Chondrocyte (in vitro differentiated cells): Measurements from ENCODE around the gene HCN4. TPM values are rescaled to one million over a fixed set of nuclear protein-coding genes. Genes with fewer than 3 reads are reported as not detected.
"Not testable (repeated sequence)": the region's sequence is repeated elsewhere in the genome, so short reads cannot be mapped to it uniquely, and the experiment has no call there.

Experiments used
- DNase-seq: peaks from one replicate; pipeline ENCODE4 v3.0.0; 2021; ENCODE audit warnings: mixed read lengths, low spot score
- H3K27ac Mint-ChIP-seq: one replicate; pipeline ENCODE4 v1.8.0; 2021; ENCODE audit warnings: mild to moderate bottlenecking, moderate library complexity, mixed read lengths; ENCODE audit not compliant: unreplicated experiment
- H3K27me3 Mint-ChIP-seq: 2 replicates; pipeline ENCODE4 v1.8.0; 2021; ENCODE audit warnings: low read depth, mixed read lengths
- H3K36me3 Mint-ChIP-seq: 2 replicates; pipeline ENCODE4 v1.8.0; 2021; ENCODE audit warnings: low read depth, mixed read lengths
- H3K4me1 Mint-ChIP-seq: 2 replicates; pipeline ENCODE4 v1.8.0; 2021; ENCODE audit warnings: low read depth, mild to moderate bottlenecking, mixed read lengths
- H3K4me3 Mint-ChIP-seq: one replicate; pipeline ENCODE4 v1.8.0; 2021; ENCODE audit warnings: mild to moderate bottlenecking, moderate library complexity, mixed read lengths; ENCODE audit not compliant: unreplicated experiment
- H3K9me3 Mint-ChIP-seq: 2 replicates; pipeline ENCODE4 v1.8.0; 2021; ENCODE audit warnings: low read depth, mixed read lengths
- long read RNA-seq: library from polyadenylated mRNA; stranded (forward); transcript quantifications from one replicate; pipeline ENCODE4 v2.0.0, GENCODE V29; 2021
- total RNA-seq: library from RNA; stranded (reverse); gene quantifications from 3 replicates; pipeline ENCODE4 v1.2.1, GENCODE V29; 2021
- TF ChIP-seq, protein P1 (sequence below): fragments of 200-600 bp; sonication (generic); IDR thresholded peaks from 2 replicates; pipeline ENCODE4 v1.5.0; 2021; ENCODE audit warnings: antibody characterized with exemption, mild to moderate bottlenecking, moderate library complexity

Gene HCN4
- total RNA-seq = 0.05 TPM in 2 of 3 replicates, not detected in the other
- long read RNA-seq = 0 reads

DNA sequence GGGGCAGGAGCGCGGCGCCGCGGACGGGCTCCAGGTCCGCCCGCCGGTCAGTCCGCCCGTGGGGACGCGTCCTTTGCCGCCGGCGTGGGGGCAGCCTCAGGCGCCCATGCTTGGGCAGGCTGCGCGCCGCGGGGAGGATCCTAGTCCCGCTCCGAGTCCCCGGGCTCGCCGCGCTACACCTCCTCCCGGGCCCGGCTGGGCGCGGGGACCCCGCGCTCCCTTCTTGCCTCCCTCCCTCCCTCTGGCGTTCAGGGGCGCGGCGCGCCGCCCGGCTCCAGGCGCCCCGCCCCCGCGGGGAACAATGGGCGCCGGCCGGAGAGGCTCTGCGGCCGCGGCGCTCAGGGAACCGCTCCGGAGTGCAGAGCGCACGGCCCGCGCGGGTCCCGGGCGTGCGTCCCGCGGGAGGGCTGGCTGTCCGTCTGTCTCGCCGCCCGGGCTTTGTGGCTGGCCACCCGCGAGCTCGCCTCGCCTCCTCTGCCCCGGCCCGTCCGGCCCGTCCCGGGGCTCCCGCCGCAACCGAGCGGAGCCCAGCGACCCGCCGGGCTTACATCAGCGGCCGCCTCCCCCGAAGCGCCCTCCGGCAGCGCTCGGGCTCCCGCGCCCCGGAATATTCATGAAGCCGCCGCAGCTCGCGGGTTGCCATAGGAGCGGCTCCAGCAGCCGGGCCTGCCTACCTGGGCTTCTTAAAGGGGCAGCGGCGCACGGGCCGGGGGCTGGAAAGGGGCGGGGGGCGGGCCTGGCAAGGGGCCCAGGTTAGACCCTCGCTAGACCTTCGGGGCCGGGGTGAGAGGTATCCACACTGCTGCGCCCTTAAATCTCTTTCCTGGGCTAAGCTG lies at the start of gene HCN4:
HCN4 (minus strand) TSS at position 658 of the 836 bp plus-strand sequence. CDS start 688 bp downstream, outside the sequence.
- TF ChIP-seq, protein P1, sequence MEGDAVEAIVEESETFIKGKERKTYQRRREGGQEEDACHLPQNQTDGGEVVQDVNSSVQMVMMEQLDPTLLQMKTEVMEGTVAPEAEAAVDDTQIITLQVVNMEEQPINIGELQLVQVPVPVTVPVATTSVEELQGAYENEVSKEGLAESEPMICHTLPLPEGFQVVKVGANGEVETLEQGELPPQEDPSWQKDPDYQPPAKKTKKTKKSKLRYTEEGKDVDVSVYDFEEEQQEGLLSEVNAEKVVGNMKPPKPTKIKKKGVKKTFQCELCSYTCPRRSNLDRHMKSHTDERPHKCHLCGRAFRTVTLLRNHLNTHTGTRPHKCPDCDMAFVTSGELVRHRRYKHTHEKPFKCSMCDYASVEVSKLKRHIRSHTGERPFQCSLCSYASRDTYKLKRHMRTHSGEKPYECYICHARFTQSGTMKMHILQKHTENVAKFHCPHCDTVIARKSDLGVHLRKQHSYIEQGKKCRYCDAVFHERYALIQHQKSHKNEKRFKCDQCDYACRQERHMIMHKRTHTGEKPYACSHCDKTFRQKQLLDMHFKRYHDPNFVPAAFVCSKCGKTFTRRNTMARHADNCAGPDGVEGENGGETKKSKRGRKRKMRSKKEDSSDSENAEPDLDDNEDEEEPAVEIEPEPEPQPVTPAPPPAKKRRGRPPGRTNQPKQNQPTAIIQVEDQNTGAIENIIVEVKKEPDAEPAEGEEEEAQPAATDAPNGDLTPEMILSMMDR = no peak
- Mint-ChIP-seq H3K27me3 (peaks cover 64% of the 10 kb centered on the region), H3K27ac (no peak within 1 kb of the TSS), H3K4me1 (peaks cover 3% of the 10 kb centered on the region), H3K4me3 (peak within 1 kb of the TSS; percentile 40), H3K36me3 (no peaks in the 10 kb centered on the region), H3K9me3 (no peaks in the 10 kb centered on the region)
- DNase-seq = no peak

DNA sequence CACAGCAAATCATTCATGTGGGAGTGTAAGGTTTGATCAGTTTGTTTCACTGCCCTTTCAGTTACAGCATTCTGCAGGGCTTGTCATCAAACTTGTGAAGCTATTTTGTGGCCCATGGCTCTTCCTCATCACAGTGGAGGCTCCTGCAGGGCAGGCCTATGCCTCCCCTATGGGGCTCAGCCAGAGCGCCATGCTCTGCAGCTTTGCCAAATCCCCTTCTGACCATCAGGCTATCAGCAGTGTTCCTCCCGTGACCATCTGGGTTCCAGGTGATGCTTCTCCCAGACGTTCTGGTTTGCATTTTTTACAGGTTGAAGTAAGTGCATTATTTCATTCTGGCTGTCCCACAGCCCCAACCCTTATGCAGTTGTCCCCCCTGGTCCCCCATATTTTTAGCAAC lies 46.1 kb upstream of the HCN4 start:
- H3K27ac Mint-ChIP-seq = no peak overlapping the region
- no peak for DNase-seq
- no peaks in the 10 kb centered on the region for H3K4me1 Mint-ChIP-seq
- peaks cover 33% of the 10 kb centered on the region for H3K27me3 Mint-ChIP-seq
- TF ChIP-seq, protein P1 = no peak
- no peaks in the 10 kb centered on the region for H3K36me3 Mint-ChIP-seq
- H3K4me3 Mint-ChIP-seq = no peak overlapping the region
- H3K9me3 Mint-ChIP-seq = peaks cover 3% of the 10 kb centered on the region

DNA sequence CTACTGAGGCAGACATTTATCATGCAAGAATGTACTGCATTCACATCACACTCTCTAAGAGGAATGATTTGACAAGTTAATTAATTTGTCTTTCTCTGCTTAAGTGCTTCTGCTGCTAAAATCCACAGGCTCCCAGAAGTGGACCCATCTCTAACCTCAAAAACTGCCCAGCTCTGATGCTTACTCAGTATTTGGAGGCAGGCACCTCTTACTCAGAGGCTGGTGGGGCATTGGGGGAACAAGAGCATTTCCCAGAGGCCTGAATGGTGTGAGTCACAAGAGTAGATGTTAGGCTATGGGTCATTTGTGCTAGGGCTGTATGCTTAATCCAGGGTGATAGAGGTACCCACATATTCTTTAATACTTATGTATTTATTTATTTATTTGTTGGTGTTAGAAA lies 34.4 kb upstream of the HCN4 start:
- TF ChIP-seq, protein P1 = no peak
- Mint-ChIP-seq H3K27ac (no peak overlapping the region), H3K27me3 (peaks cover 16% of the 10 kb centered on the region), H3K36me3 (no peaks in the 10 kb centered on the region), H3K4me1 (no peaks in the 10 kb centered on the region), H3K9me3 (no peaks in the 10 kb centered on the region), H3K4me3 (no peak overlapping the region)
- no peak for DNase-seq

DNA sequence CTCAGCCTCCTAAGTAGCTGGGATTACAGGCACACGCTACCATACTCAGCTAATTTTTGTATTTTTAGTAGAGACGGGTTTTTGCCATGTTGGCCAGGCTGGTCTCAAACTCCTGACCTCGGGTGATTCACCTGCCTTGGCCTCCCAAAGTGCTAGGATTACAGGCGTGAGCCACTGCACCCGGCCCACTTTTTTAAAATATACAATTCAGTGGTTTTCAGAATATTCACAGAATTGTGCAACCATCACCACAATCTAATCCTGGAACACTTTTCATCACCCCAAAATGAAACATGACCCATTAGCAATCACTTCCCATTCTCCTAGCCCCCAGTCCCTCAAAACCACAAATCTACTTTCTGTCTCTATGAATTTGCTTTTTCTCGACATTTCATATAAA lies 31.5 kb upstream of the HCN4 start:
- not testable (repeated sequence) for H3K27ac Mint-ChIP-seq, H3K4me3 Mint-ChIP-seq, H3K36me3 Mint-ChIP-seq, H3K9me3 Mint-ChIP-seq, DNase-seq, H3K27me3 Mint-ChIP-seq, H3K4me1 Mint-ChIP-seq

DNA sequence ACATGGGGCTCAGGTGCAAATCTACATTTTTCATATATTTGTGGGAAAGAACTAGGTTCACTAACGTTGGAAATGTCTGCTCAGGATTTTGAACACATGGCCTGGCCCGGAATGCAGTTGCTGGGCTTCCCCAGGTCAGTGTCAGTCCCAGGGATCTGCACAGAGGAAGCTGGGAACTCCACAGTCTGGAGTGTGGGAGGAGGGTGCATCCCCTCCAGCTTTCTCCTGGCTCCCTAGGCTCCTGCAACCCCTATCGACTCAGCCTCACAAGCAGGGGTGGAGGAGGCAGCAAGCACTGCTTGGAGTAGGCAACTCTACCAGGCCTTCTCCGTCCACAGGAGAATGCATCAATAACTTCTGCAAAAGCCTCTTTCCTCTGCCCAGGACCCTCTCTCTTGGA lies 30.1 kb upstream of the HCN4 start:
- Mint-ChIP-seq H3K36me3 (no peaks in the 10 kb centered on the region), H3K4me1 (no peaks in the 10 kb centered on the region), H3K27ac (no peak overlapping the region), H3K9me3 (no peaks in the 10 kb centered on the region), H3K4me3 (no peak overlapping the region), H3K27me3 (peaks cover 9% of the 10 kb centered on the region)
- TF ChIP-seq, protein P1 = no peak
- no peak for DNase-seq

DNA sequence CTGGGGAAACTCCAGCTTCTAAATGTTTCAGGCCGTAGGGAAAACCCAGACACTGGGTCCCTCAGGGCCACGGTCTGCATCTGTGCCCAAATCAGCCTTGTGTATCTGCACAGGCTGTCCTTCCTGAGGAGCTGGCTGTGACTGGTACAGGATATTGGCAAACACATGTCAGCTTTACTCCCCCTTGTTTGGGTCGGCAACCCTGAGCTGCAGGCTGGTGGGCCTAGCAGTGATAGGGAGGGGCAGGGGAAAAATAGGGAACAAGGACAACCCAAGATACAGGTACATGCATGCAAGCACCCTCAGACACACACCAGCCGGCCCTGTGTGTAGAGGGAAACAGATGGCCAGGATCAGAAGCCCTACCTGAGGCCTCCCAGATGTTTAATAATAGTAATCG lies 28.7 kb upstream of the HCN4 start:
- Mint-ChIP-seq H3K36me3 (no peaks in the 10 kb centered on the region), H3K4me1 (no peaks in the 10 kb centered on the region), H3K9me3 (no peaks in the 10 kb centered on the region), H3K4me3 (no peak overlapping the region), H3K27ac (no peak overlapping the region), H3K27me3 (peaks cover 15% of the 10 kb centered on the region)
- DNase-seq = no peak
- TF ChIP-seq, protein P1 = no peak
